Vagina (tissue), 2 donors: ENCODE results near the gene CNTD1.
"Not testable (repeated sequence)": the region's sequence is repeated elsewhere in the genome, so short reads cannot be mapped to it uniquely, and the experiment has no call there.

Source experiments
- POLR2AphosphoS5 ChIP-seq, 2 donors: sonication (generic); formaldehyde crosslinking; IDR thresholded peaks; one replicate each; pipeline ENCODE4 v1.9.0; 2017; ENCODE audit warnings: antibody characterized with exemption in 2 of 2, mild to moderate bottlenecking in 2 of 2, low read depth in 1 of 2; ENCODE audit not compliant: insufficient read depth in 1 of 2
- TF ChIP-seq, protein P1 (sequence below), 3 experiments: fragments of 450-650 bp in 2 of 3; fragments of 200-600 bp in 1 of 3; sonication (generic) in 1 of 3; IDR thresholded peaks; one replicate each; pipeline ENCODE4 v1.5.1; 2017 to 2019; ENCODE audit warnings: antibody characterized with exemption in 3 of 3, mild to moderate bottlenecking in 2 of 3, moderate library complexity in 2 of 3

DNA sequence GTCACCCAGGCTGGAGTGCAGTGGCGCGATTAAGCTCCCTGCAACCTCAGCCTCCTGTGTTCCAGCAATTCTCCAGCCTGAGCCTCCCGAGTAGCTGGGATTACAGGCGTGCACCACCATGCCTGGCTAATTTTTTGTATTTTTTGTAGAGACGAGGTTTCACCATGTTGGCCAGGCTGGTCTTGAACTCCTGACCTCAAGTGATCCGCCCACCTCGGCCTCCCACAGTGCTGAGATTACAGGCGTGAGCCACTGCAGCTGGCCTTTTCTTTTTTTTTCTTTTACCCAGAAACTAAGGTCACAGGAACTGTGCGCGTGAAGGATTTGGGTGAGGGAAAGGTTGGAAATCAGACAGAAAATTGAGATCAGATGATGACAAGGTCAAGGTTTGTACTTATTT is 28.7 kb upstream of the CNTD1 start:
- TF ChIP-seq POLR2AphosphoS5 (IDR thresholded peaks at IDR 0.05; ENCODE audit: insufficient read depth in 1 of 2, low read depth in 1 of 2) = not testable (repeated sequence)
- TF ChIP-seq, protein P1, sequence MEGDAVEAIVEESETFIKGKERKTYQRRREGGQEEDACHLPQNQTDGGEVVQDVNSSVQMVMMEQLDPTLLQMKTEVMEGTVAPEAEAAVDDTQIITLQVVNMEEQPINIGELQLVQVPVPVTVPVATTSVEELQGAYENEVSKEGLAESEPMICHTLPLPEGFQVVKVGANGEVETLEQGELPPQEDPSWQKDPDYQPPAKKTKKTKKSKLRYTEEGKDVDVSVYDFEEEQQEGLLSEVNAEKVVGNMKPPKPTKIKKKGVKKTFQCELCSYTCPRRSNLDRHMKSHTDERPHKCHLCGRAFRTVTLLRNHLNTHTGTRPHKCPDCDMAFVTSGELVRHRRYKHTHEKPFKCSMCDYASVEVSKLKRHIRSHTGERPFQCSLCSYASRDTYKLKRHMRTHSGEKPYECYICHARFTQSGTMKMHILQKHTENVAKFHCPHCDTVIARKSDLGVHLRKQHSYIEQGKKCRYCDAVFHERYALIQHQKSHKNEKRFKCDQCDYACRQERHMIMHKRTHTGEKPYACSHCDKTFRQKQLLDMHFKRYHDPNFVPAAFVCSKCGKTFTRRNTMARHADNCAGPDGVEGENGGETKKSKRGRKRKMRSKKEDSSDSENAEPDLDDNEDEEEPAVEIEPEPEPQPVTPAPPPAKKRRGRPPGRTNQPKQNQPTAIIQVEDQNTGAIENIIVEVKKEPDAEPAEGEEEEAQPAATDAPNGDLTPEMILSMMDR (IDR thresholded peaks at IDR 0.05) = not testable (repeated sequence)
